WTC11 (cell line): Measurements from ENCODE around the gene NTSR1.

Experiments
- ESRRA ChIP-seq: sonication (generic); formaldehyde crosslinking; IDR thresholded peaks from 2 replicates; pipeline ENCODE4 v1.8.1; 2022; ENCODE audit warnings: mild to moderate bottlenecking, missing genetic modification reagents, borderline replicate concordance
- GABPB1 ChIP-seq: sonication (generic); formaldehyde crosslinking; IDR thresholded peaks from 2 replicates; pipeline ENCODE4 v1.8.1; 2023; ENCODE audit warnings: mild to moderate bottlenecking, missing genetic modification reagents
- KAT7 ChIP-seq: sonication (generic); formaldehyde crosslinking; IDR thresholded peaks from 2 replicates; pipeline ENCODE4 v1.8.1; 2023; ENCODE audit warnings: missing genetic modification reagents, mild to moderate bottlenecking, borderline replicate concordance
- OVOL2 ChIP-seq: fragments of 250-450 bp; sonication (Bioruptor Pico); IDR thresholded peaks from 2 replicates; pipeline ENCODE4 v1.9.0; 2021; ENCODE audit warnings: mild to moderate bottlenecking, borderline replicate concordance
- SOX15 ChIP-seq: fragments of 250-450 bp; sonication (Bioruptor Pico); IDR thresholded peaks from 2 replicates; pipeline ENCODE4 v1.9.0; 2021; ENCODE audit warnings: mild to moderate bottlenecking
- TF ChIP-seq, protein P1 (sequence below): fragments of 200-600 bp; IDR thresholded peaks from 2 replicates; pipeline ENCODE4 v1.8.0; 2022; ENCODE audit warnings: antibody characterized with exemption
- TF ChIP-seq, protein P2 (sequence below): sonication (generic); formaldehyde crosslinking; IDR thresholded peaks from 2 replicates; pipeline ENCODE4 v1.8.0; 2022; ENCODE audit warnings: mild to moderate bottlenecking, missing genetic modification reagents
- TF ChIP-seq, protein P3 (sequence below): sonication (generic); formaldehyde crosslinking; IDR thresholded peaks from 2 replicates; pipeline ENCODE4 v1.8.1; 2023; ENCODE audit warnings: mild to moderate bottlenecking, missing genetic modification reagents
- TF ChIP-seq, protein P4 (sequence below): fragments of 250-450 bp; sonication (Bioruptor Pico); IDR thresholded peaks from 2 replicates; pipeline ENCODE4 v2.1.2; 2022; ENCODE audit warnings: mild to moderate bottlenecking, moderate library complexity

DNA sequence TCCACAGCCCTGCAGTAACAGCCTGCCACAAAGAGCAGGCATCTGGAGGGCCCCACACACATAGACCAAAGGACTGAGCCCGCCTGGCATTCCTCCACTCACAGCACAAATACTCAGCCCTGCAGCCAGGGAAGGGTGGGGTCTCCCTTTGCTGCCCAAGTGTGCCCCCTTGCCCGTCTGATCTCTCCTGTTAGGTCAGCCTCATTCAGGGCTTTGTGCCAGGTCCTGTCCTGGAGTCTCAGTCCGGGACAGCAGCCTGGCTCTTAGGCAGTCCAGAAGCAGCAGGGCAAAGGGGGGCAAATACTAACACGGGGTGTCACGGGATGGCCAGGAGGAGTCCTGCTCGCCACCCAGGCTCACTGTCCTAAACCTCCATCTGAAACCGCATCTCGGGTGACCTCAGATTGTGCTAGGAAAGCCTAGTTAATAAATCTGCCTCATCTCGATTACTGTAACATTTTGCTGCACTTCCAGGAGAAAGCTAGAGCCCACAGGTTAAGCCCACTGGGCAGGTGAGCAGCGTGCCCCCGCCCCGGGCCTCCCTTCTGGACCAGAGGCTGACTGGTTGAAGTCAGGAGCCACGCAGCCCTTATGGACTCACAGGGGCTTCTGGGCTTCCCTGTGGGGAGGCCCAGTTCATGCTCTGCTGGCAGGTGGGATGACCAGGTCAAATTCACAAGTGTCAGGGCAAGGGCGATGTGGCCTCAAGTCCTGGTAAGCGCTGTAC is 92.8 kb downstream of the NTSR1 start:
- TF ChIP-seq, protein P1, sequence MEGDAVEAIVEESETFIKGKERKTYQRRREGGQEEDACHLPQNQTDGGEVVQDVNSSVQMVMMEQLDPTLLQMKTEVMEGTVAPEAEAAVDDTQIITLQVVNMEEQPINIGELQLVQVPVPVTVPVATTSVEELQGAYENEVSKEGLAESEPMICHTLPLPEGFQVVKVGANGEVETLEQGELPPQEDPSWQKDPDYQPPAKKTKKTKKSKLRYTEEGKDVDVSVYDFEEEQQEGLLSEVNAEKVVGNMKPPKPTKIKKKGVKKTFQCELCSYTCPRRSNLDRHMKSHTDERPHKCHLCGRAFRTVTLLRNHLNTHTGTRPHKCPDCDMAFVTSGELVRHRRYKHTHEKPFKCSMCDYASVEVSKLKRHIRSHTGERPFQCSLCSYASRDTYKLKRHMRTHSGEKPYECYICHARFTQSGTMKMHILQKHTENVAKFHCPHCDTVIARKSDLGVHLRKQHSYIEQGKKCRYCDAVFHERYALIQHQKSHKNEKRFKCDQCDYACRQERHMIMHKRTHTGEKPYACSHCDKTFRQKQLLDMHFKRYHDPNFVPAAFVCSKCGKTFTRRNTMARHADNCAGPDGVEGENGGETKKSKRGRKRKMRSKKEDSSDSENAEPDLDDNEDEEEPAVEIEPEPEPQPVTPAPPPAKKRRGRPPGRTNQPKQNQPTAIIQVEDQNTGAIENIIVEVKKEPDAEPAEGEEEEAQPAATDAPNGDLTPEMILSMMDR, result no peak
- TF ChIP-seq SOX15 (no peak), OVOL2 (CRISPR knock-in tag) (no peak), ESRRA (CRISPR knock-in tag) (no peak), KAT7 (CRISPR knock-in tag) (no peak), GABPB1 (CRISPR knock-in tag) (no peak)
- TF ChIP-seq, protein P2, sequence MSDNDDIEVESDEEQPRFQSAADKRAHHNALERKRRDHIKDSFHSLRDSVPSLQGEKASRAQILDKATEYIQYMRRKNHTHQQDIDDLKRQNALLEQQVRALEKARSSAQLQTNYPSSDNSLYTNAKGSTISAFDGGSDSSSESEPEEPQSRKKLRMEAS (CRISPR knock-in tag), result no peak
- TF ChIP-seq, protein P3, sequence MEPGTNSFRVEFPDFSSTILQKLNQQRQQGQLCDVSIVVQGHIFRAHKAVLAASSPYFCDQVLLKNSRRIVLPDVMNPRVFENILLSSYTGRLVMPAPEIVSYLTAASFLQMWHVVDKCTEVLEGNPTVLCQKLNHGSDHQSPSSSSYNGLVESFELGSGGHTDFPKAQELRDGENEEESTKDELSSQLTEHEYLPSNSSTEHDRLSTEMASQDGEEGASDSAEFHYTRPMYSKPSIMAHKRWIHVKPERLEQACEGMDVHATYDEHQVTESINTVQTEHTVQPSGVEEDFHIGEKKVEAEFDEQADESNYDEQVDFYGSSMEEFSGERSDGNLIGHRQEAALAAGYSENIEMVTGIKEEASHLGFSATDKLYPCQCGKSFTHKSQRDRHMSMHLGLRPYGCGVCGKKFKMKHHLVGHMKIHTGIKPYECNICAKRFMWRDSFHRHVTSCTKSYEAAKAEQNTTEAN, result no peak
- TF ChIP-seq, protein P4, sequence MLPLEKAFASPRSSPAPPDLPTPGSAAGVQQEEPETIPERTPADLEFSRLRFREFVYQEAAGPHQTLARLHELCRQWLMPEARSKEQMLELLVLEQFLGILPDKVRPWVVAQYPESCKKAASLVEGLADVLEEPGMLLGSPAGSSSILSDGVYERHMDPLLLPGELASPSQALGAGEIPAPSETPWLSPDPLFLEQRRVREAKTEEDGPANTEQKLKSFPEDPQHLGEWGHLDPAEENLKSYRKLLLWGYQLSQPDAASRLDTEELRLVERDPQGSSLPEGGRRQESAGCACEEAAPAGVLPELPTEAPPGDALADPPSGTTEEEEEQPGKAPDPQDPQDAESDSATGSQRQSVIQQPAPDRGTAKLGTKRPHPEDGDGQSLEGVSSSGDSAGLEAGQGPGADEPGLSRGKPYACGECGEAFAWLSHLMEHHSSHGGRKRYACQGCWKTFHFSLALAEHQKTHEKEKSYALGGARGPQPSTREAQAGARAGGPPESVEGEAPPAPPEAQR (CRISPR knock-in tag), result no peak
